ENCODE results near the gene MIA.
"Not testable (repeated sequence)": the region's sequence is repeated elsewhere in the genome, so short reads cannot be mapped to it uniquely, and the experiment has no call there.

MIA gene

DNA sequence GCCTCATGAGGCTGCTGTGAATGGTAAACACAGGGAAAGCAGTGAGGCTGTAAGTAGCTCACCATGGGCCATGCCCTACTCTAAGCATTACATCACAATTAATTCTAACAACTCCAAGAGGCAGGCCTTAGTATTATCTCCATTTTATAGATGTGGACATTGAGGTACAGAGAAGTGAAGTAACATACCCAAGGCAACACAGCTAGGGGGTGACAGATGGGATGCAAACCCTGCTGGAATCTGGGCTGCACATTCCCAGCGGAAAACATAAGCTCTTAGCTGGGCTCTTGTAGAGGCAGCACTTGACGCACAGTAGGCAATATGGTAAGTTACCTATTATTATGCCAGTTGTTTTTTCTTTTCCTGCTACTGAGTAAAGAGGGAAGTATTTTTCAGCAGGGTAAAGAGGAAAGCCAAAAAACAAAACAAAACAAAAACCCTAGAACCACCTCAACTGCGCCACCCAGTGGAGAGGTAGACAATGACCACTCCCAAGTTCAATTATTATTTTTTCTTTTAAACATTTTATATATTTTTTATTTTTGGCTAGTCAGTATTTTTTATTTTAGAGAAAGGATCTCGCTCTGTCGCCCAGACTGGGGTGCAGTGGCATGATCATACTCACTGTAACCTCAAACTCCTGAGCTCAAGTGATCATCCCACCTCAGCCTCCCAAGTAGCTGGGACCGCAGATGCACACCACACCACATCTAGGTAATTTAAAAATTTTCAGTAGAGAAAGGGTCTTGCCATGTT, 44.3 kb downstream of the MIA start:
- DNase-seq (ENCODE audit: low read depth, low spot score) = not testable (repeated sequence)

DNA sequence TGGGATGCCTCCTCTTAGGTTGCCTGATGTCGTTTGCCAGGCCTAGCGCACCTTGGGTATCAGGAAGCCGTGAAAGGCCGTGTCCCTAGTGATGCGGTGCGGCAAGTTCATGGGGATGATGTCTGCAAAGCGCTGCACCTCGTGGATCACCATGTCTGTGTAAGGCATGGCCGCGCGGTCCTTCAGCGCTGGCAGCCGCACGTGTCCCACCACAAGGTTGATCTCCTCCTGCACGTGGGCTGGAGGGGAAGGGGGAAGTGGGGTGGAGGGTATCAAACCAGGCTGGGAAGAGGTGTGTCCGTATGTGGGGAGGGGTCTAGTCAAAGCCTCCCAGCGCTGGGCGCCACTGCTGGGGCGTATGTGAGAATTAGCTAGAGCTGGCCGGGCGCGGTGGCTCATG, 46.8 kb downstream of the MIA start:
- no peak for DNase-seq (ENCODE audit: low read depth, low spot score)

DNA sequence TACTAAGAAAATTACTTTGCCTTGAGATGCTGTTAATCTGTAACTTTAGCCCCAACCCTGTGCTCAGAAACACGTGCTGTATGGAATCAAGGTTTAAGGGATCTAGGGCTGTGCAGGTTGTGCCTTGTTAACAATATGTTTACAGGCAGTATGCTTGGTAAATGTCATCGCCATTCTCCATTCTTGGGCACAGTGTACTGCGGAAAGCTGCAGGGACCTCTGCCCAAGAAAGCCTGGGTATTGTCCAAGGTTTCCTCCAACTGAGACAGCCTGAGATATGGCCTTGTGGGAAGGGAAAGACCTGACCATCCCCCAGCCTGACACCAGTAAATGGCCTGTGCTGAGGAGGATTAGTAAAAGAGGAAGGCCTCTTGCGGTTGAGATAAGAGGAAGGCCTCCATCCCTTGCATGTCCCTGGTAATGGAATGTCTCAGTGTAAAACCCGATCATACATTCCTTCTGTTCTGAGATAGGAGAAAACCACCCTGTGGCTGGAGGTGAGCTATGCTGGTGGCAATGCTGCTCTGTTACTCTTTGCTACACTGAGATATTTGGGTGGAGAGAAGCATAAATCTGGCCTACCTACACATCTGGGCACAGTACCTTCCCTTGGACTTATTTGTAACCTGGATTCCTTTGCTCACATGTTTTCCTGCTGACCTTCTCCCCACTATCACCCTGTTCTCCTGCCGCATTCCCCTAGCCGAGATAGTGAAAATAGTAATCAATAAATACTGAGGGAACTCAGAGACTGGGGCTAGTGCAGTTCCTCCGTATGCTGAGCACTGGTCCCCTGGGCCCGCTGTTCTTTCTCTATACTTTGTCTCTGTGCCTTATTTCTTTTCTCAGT, 47.6 kb downstream of the MIA start:
- DNase-seq (ENCODE audit: low read depth, low spot score) = not testable (repeated sequence)

DNA sequence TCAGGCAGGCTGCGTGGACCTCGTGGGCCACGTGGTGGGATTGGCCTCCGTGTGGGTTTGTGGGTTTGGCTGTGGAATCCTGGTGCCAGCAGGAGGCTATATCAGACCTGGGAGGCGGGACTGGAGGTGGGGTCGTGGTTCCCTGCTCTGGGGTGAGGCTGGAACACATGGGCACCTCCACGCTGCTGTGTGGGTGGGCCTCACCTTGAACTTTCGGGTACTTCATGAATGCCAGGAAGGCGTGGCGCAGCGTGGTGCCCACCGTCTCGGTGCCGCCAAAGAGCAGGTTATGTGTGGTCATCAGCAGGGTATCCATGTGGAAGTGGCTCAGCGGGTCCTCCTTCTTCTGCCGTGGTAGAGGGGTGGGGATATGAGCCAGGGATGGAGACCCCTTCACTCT, 49.6 kb downstream of the MIA start:
- DNase-seq (ENCODE audit: low read depth, low spot score) = not testable (repeated sequence)

DNA sequence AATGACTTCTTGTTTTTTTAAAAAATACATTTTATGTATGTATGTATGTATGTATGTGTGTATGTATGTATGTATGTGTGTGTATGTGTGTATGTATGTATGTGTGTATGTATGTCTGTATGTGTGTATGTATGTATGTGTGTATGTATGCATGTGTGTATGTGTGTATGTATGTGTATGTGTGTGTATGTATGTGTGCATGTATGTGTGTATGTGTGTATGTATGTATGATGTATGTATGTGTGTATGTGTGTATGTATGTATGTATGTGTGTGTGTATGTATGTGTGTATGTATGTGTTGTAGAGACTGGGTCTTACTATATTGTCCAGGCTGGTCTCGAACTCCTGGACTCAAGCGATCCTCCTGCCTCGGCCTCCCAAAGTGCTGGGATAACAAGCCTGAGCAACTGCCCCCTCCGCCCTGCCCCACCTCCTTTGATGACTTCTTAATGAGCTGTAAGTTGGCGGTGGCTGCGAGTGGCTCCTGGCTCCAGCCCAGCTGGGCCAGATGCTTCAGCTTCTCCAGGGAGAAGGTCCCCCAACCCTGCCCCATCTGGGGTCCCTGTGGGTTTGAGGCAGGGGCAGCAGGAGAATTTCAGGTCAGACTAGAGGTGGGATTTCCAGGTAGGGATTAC, 50.3 kb downstream of the MIA start:
- DNase-seq (ENCODE audit: low read depth, low spot score) = not testable (repeated sequence)

DNA sequence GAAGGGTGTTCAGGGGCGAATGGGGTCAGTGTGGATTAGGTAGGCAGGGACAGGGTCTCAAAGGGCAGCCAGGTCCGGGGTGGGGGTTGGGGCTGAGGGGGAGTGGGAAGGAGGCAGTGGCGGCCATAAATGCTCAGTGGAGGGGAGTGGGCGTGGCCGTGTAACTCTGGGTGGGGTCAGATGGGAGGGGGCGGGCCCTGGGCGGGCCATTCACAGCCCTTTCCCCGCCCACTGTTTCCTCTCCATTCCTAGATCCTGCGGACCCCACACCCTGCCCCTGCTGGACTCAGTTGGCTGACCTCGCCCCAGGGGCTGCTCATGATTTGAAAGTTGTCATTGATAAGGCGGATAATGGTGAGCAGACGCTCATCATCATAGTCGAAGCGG, 51.0 kb downstream of the MIA start:
- DNase-seq (ENCODE audit: low read depth, low spot score) = not testable (repeated sequence)

DNA sequence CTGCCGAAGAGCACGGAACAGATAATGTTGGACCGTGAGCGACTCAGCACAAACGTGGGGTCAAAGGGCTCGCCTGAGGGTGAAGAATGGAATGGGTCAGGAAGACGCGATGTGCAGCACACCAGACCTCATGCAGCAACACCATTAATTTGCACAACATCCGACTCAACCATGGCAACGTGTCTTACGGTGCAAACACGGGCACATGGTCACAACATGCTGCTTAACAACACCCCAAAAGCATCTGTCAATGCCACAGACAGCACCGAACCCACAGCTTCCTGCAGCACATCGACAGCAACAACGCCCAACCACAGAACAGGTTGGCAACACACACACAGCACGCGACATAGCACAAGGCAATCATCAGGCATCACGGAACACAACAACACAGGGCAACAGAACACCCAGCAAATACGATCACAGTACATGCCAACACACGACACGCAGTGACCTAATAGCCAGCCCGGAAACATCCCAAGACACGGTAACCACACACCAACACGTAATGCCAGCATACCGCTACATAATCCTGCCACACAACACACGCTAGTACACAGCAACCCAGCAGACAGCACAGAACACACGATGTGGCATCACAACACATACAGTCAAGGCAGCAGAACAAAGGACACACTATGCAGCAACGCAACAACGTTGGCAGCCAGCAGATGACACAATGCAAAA, 51.5 kb downstream of the MIA start:
- DNase-seq (ENCODE audit: low read depth, low spot score) = not testable (repeated sequence)
